Thyroid gland (tissue), 4 donors: Measurements from ENCODE around the gene PARP8. TPM values are rescaled to one million over a fixed set of nuclear protein-coding genes. Genes with fewer than 3 reads are reported as not detected.

Experiments
- DNase-seq, 2 donors: peaks; one replicate each; pipeline ENCODE4 v3.0.0-alpha.2; 2019
- H3K27ac ChIP-seq, 3 donors: fragments of 200-600 bp; sonication (generic); 1 replicate in 2 of 3; 2 replicates in 1 of 3; pipeline ENCODE4 v1.5.1; 2016 to 2019; ENCODE audit warnings: mild to moderate bottlenecking in 1 of 3, moderate library complexity in 1 of 3
- H3K27me3 ChIP-seq: fragments of 200-600 bp; sonication (generic); one replicate; pipeline ENCODE4 v1.5.1; 2019
- H3K36me3 ChIP-seq, 2 donors: fragments of 200-600 bp; sonication (generic); one replicate each; pipeline ENCODE4 v1.5.1; 2016 to 2019
- H3K4me1 ChIP-seq, 2 donors: fragments of 200-600 bp; sonication (generic); one replicate each; pipeline ENCODE4 v1.5.1; 2017 to 2019
- H3K4me3 ChIP-seq, 3 donors: fragments of 200-600 bp; sonication (generic); replicated peaks in 1 of 3; 1 replicate in 2 of 3; 2 replicates in 1 of 3; pipeline ENCODE4 v1.5.1; 2016; ENCODE audit warnings: mild to moderate bottlenecking in 1 of 3
- H3K9me3 ChIP-seq: fragments of 200-600 bp; sonication (generic); one replicate; pipeline ENCODE4 v1.5.1; 2017
- POLR2A ChIP-seq, 2 donors: fragments of 450-650 bp; IDR thresholded peaks; one replicate each; pipeline ENCODE4 v1.6.1; 2017; ENCODE audit warnings: antibody characterized with exemption in 2 of 2, mild to moderate bottlenecking in 2 of 2, moderate library complexity in 1 of 2
- WGBS, 2 donors: methylation state at CpG; one replicate each; pipeline ENCODE4 v1.1.5; 2017; 5-methylcytosine and 5-hydroxymethylcytosine counted together
- intact Hi-C: fragments of 100-400 bp; cut with DNase I; formaldehyde crosslinking; loops from one replicate; pipeline ENCODE4 v1.15.1; 2023
- total RNA-seq, 4 donors: library from RNA; depleted of rRNA; stranded (reverse); fragments of >200 nt; gene quantifications; one replicate each; pipeline ENCODE4 v1.2.3, GENCODE V29; 2016
- TF ChIP-seq, protein P1 (sequence below), 6 experiments: fragments of 200-600 bp in 3 of 6; fragments of 450-650 bp in 3 of 6; sonication (generic) in 3 of 6; IDR thresholded peaks; one replicate each; pipeline ENCODE4 v1.5.1; 2016 to 2019; ENCODE audit warnings: antibody characterized with exemption in 6 of 6, mild to moderate bottlenecking in 2 of 6, inconsistent platforms in 1 of 6, moderate library complexity in 1 of 6

PARP8 gene
- total RNA-seq, 4 donors from 2014 or later, result 71.2 to 151 (median 107) TPM

DNA sequence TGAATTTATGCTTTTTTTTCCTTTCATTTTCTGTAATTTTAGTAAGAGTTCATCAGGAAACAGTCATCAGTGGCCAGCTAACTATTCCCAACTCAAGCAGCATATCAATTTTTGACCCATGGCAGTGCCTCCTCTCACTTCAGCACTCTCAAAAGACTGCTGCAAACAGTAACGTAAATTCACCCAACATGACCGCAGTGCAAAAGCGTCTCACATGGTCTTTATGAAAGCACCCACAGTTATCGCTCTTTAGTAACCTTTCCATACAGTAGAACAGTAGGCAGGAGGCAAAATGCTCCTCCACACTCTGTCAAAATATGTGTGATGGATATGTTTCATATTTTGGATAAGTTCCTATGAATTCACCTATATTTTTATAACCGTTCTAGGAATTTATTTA is 48.6 kb downstream of the PARP8 start:
- Histone ChIP-seq H3K27me3 (no peaks in the 10 kb centered on the region), H3K27ac (no peak overlapping the region), H3K36me3 (no peaks in the 10 kb centered on the region), H3K9me3 (no peaks in the 10 kb centered on the region), H3K4me1 (peaks cover 14 to 17% of the 10 kb centered on the region in 2 donors), H3K4me3 (no peak overlapping the region)
- intact Hi-C loops, result no loop called here
- WGBS, 2 donors, result 93 to 94% methylated on average over 5 of the region's 5 CpGs
- TF ChIP-seq, protein P1, sequence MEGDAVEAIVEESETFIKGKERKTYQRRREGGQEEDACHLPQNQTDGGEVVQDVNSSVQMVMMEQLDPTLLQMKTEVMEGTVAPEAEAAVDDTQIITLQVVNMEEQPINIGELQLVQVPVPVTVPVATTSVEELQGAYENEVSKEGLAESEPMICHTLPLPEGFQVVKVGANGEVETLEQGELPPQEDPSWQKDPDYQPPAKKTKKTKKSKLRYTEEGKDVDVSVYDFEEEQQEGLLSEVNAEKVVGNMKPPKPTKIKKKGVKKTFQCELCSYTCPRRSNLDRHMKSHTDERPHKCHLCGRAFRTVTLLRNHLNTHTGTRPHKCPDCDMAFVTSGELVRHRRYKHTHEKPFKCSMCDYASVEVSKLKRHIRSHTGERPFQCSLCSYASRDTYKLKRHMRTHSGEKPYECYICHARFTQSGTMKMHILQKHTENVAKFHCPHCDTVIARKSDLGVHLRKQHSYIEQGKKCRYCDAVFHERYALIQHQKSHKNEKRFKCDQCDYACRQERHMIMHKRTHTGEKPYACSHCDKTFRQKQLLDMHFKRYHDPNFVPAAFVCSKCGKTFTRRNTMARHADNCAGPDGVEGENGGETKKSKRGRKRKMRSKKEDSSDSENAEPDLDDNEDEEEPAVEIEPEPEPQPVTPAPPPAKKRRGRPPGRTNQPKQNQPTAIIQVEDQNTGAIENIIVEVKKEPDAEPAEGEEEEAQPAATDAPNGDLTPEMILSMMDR (IDR thresholded peaks at IDR 0.05), result no peak
- no peak for TF ChIP-seq POLR2A (IDR thresholded peaks at IDR 0.05)
- DNase-seq, result no peak

DNA sequence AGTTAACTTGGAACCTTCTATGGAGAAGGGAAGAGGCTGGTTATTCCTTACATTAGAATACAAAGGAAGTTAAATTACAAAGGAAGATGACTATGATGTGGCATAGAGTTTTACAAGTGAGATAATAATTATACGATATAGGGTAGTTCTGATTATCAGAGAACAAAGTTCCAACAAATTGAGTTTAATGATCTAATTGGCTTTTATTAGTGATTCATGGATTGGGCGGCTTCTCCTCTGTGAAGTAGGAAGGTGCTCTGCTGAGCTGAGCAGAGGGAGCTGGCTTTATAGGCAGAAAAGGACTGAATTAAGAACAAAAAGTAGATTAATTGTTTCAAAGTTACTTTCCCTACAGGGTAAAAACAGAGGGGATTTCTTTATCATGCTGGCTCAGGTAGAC is 49.7 kb downstream of the PARP8 start:
- Histone ChIP-seq H3K36me3 (no peaks in the 10 kb centered on the region), H3K27ac (no peak overlapping the region), H3K4me3 (no peak overlapping the region), H3K4me1 (peaks cover 14 to 17% of the 10 kb centered on the region in 2 donors), H3K9me3 (no peaks in the 10 kb centered on the region), H3K27me3 (no peaks in the 10 kb centered on the region)
- intact Hi-C loops, result no loop called here
- TF ChIP-seq, protein P1 (IDR thresholded peaks at IDR 0.05), result no peak
- TF ChIP-seq POLR2A (IDR thresholded peaks at IDR 0.05), result no peak
- no peak for DNase-seq
- 93 to 99% methylated on average over 2 of the region's 2 CpGs for WGBS, 2 donors

DNA sequence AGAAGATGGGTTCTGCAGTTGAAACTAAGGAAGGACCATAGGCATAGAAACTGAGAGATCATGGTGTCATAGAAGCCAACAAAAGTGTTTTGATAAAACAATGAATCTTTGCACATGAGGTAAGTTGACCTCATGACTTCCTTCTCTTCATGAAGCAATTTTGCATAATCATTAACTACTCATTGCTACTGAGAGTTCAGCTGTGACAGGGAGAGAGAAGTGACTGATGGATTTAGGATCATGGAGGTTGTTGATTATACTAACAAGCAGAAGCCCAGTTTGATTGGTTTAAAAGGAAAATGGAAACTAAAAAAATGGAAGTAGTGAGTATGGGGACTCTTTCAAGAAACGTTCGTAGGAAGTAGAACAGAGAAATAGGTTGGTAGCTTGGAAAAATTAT is 51.2 kb downstream of the PARP8 start:
- TF ChIP-seq, protein P1 (IDR thresholded peaks at IDR 0.05), result no peak
- TF ChIP-seq POLR2A (IDR thresholded peaks at IDR 0.05), result no peak

DNA sequence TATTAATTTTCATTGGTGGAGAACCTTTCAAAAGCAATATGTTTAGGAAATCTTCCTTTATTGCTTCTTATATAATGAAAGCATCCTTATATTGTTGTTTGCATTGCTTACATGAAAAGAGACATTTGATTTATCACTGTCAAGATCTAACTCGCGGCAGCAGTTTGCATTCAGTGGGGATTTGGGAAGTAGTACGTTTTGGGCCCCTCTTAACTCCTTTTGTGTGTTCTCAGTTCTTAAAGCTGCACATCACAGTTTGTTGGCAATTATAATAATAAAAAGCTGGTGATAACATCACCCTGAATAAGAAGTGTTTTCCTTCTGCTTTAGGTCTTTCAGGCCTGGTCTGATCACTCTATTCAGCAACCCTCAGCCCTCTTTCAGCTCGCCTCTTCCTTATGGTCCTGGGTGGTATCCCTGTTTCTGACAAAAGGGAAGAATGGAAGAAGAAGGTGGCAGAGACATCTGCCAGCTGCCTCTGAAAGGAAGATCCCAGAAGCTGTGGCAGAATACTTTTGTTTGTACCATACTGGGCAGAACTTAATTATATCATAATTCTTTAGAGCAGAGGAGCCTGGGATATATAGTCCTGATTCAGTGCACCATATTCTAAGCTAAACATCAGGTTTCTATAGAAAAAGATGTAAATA is 53.7 kb downstream of the PARP8 start:
- intact Hi-C loops, result no loop called here
- Histone ChIP-seq H3K4me3 (no peak overlapping the region), H3K9me3 (no peaks in the 10 kb centered on the region), H3K4me1 (peaks cover 18 to 27% of the 10 kb centered on the region in 2 donors), H3K27me3 (no peaks in the 10 kb centered on the region), H3K27ac (no peak overlapping the region), H3K36me3 (no peaks in the 10 kb centered on the region)
- no peak for TF ChIP-seq POLR2A (IDR thresholded peaks at IDR 0.05)
- TF ChIP-seq, protein P1 (IDR thresholded peaks at IDR 0.05), result no peak
- 68 to 74% methylated on average over 4 of the region's 4 CpGs for WGBS, 2 donors
- DNase-seq, result no peak

More for the DNA sequence above, 51.2 kb downstream of the PARP8 start:
- intact Hi-C loops, result no loop called here
- H3K4me1 ChIP-seq, result peaks cover 17 to 20% of the 10 kb centered on the region in 2 donors
- H3K4me3 ChIP-seq, result no peak overlapping the region
- no peaks in the 10 kb centered on the region for H3K27me3 ChIP-seq
- H3K9me3 ChIP-seq, result no peaks in the 10 kb centered on the region
- H3K36me3 ChIP-seq, result no peaks in the 10 kb centered on the region
- H3K27ac ChIP-seq, result no peak overlapping the region
- 84 to 90% methylated on average over 2 of the region's 2 CpGs for WGBS, 2 donors
- no peak for DNase-seq

DNA sequence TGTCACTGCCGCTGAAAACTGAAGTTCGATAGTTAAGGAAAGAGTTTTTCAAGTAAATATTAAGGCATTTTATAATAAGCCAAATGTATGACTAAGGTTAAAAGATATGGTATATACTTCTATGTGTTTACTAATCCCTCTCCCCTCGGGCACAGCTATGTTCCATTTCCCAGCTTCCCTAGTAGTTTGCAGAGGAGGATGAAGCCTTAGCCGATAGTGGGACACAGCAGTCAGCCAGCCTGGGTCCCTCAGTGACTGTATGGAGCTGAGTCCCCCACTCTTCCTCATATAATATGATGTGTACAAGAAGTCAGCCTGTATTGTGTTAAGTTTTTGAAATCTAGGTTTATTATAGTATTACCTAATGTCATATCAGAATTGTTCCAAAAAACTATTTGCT is 55.8 kb downstream of the PARP8 start:
- Histone ChIP-seq H3K4me1 (peaks cover 25 to 33% of the 10 kb centered on the region in 2 donors), H3K9me3 (no peaks in the 10 kb centered on the region), H3K36me3 (no peaks in the 10 kb centered on the region), H3K27ac (no peak overlapping the region), H3K4me3 (no peak overlapping the region), H3K27me3 (no peaks in the 10 kb centered on the region)
- WGBS, 2 donors, result 92 to 95% methylated on average over 4 of the region's 4 CpGs
- DNase-seq, result no peak
- intact Hi-C loops, result no loop called here
- TF ChIP-seq, protein P1 (IDR thresholded peaks at IDR 0.05), result no peak
- TF ChIP-seq POLR2A (IDR thresholded peaks at IDR 0.05), result no peak
